Astrocyte of the spinal cord (primary cell): ENCODE data around the gene CCDC183.

Experiments used
- DNase-seq: peaks from one replicate; pipeline ENCODE4 v3.0.0; 2011; ENCODE audit warnings: low read depth, low spot score
- H3K4me3 ChIP-seq: 2 replicates; pipeline ENCODE4 v1.5.1; 2011; ENCODE audit warnings: low read depth, mild to moderate bottlenecking, low read length, moderate library complexity
- in situ Hi-C: cut with HindIII; loops from 2 replicates; pipeline ENCODE4 v1.10.0; 2017; ENCODE audit warnings: low sequenced_read_pairs
- TF ChIP-seq, protein P1 (sequence below): IDR thresholded peaks from 2 replicates; pipeline ENCODE4 v1.5.1; 2012; ENCODE audit warnings: low read depth, mild to moderate bottlenecking, low read length, inconsistent platforms

Gene CCDC183

DNA sequence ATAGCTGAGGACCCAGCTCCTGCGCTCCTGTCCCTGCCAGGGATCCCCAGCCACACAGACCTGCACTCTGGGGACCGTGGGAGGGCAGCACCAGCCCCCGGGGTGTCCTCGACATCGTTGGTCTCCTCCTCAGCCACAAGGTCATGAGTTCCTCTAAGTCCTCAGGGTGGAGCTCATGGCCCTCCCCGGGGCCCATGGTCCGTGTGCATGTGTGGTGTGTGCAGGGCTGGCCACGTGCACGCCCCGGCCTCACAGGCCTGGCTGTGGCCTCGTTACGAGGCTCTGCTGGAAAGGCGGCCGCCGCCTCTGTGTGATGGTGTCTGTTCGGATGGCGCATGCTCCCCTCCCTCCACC, 30.0 kb downstream of the CCDC183 start:
- no peak for DNase-seq
- TF ChIP-seq, protein P1, sequence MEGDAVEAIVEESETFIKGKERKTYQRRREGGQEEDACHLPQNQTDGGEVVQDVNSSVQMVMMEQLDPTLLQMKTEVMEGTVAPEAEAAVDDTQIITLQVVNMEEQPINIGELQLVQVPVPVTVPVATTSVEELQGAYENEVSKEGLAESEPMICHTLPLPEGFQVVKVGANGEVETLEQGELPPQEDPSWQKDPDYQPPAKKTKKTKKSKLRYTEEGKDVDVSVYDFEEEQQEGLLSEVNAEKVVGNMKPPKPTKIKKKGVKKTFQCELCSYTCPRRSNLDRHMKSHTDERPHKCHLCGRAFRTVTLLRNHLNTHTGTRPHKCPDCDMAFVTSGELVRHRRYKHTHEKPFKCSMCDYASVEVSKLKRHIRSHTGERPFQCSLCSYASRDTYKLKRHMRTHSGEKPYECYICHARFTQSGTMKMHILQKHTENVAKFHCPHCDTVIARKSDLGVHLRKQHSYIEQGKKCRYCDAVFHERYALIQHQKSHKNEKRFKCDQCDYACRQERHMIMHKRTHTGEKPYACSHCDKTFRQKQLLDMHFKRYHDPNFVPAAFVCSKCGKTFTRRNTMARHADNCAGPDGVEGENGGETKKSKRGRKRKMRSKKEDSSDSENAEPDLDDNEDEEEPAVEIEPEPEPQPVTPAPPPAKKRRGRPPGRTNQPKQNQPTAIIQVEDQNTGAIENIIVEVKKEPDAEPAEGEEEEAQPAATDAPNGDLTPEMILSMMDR, result no peak
- in situ Hi-C loops, result no loop called here
- H3K4me3 ChIP-seq, result no peak overlapping the region

DNA sequence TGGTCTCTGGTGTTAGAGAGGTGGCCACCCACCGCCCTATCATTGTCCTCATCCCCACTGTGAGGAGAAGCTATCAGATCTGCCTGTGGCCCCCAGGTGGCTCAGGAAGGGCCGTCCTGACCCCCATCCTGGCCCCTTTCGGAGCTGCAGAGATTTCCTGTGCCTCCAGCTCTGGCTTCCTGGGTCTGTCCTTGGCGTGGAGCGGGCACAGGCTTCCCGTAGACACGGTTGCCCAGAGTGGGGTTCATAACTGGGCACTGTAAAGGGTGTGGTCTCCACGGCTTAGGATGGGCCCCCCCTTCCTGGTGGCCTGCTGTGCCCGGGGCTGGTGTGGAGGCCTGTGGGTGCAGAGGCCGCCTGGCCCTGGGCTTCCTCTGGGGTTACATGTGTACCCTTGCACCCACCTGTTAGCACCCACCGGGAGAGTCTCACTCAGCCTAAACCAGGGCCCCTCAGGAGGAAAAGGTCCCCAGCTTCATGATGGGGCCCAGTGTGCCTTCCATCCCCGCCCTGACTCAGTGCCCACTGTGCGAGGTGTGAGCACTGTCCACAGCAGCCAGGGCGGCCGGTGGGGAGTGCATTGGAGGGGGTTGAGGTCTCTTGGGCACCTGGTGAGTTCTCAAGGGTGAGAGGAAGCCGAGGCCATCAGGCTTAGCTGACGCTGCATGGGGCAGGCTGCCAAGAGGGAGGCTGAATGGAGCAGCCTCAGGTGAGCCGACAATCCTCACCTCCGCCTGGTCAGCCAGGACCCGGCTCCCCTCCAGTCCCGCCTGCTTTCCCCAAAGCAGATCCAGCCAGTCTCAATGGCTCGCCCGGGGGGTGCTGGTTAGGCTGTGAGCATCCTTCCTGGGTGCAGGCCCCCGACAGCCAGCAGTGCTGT, 30.8 kb downstream of the CCDC183 start:
- TF ChIP-seq, protein P1, result no peak
- in situ Hi-C loops, result no loop called here
- no peak overlapping the region for H3K4me3 ChIP-seq
- DNase-seq, result no peak

DNA sequence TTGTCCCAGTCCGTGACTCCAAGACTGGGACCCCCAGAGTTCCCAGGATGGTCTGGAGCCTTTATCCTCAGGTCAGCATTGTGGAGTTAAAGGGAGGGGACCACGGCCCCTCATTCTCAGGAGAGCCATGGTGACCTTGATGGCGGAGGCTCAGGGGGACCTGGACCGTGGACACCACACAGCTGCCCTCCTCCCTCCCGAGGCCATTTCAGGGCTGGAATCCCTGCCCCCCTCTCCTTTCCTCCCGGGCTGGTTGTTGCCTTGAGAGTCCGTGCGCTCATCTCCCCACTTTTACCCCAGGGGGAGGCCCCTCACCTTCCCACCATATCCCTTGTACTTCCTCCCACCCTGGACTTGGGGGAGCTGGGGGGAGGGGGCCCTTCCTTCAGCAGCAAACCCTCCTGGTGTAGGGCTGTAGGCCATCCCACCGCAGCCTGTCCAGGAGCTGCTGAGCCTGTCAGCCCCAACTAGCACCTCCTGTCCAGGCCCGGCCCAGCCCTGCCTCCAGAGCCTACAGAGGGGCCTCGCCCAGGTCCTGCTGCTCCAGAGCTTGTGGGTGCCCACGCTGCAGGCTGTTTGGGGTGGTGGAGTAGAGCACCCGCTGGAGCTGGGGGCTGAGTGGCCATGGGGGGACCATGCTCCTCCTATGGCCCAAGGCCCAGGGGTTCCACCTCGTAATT, 31.8 kb downstream of the CCDC183 start:
- DNase-seq, result no peak
- in situ Hi-C loops, result no loop called here
- no peak overlapping the region for H3K4me3 ChIP-seq
- TF ChIP-seq, protein P1, result no peak

DNA sequence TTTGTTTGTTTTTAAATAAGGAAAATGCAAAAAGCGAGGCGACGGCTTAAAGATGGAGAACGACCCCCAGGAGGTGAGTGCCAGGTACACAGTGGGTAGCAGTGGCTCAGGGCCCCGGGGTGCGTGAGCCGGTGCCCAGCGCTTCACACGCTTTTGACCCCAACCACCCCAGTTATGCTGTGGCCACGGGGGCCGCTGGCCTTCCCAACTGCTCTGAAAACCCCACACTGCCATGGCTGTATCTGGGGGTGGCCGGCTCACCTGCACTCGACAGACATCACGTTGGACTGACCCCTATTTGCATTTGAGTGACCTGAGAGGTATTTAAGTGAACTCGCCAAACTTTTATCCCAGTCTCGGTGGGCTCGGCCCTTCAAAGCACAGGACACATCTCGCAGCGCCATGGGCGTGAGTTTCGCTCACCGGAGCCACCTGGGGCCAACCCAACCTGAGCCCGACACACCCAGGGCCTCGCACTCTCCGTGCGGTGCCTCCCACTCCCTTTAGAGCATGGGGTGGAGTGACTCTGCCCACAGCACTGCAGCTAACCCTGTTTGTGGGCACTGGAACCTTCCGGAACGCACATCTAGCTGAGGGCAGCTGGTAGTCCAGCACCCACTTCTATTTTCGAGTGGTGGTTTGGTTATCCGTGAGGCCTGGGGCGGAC, 32.5 kb downstream of the CCDC183 start:
- no peak for DNase-seq
- TF ChIP-seq, protein P1, result no peak
- in situ Hi-C loops, result no loop called here
- H3K4me3 ChIP-seq, result no peak overlapping the region

DNA sequence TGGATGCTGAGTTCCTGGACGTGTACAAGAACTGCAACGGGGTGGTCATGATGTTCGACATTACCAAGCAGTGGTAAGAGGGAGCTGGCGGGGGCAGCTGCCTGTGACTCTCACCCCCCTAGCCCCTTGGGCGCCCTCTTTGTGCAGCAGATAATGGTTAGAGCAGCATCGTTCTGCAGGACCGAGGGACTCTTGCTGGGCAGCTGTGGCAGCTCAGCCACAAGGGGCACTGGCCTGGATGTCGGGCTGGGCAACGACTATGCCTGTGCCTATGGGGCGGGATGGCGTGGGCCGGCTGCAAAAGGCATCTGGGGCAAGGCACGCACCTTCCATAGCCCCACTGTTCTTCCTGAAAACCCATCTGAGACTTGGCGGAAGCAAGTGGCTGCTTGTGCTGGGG, 33.3 kb downstream of the CCDC183 start:
- TF ChIP-seq, protein P1, result no peak
- DNase-seq, result no peak
- in situ Hi-C loops, result no loop called here
- H3K4me3 ChIP-seq, result no peak overlapping the region

DNA sequence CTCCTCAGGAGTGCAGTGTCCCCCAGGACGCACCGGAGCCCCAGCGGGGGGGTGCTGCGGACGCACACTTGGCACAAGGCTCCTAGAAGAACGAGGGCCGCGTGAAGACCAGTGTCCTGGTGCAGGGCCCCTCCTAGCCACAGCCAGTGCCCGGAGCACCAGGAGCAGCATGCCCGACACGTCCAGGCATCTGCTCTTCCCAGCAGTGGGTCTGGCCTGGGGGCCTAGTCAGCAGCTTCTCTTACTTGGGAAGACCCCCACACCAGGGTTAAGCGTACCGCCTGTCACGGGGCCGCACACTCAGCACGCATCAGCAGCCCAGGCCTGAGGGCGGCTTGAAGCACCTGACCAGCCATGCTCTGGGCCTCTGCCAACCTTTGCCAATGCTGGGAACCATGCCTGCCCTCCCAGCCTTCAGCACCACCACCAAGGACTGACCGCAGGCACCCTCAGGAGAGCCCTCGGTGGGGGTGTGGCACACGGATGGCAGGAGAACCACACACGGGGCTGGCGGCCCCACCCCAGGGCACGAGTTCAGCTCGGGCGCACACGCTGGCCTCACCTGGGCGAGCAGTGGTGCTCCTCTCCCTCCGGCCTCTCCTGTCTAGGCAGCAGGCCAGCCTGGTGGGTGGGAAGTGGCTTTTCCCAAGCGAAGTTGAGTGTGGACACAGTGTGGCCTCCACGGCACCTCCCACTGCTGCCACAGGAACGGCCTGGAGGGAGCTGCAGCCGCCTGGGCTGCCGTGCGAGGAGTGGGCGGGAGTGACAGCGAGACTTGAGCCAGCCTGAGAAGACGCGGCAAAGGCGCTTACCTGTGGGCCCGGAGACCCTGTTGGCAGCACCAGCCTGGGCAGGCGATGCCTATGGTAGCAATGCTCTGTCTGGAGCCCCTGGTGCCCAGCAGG, 34.1 kb downstream of the CCDC183 start:
- DNase-seq, result no peak
- TF ChIP-seq, protein P1, result no peak
- no peak overlapping the region for H3K4me3 ChIP-seq
- in situ Hi-C loops, result no loop called here
